HG03060 (cell line): ENCODE data around the gene MCM5.
"Not testable (repeated sequence)": the region's sequence is repeated elsewhere in the genome, so short reads cannot be mapped to it uniquely, and the experiment has no call there.

ENCODE experiments used
- ATAC-seq: cut with Tn5 transposase; IDR thresholded peaks from one replicate; pipeline ENCODE4 v1.9.1; 2021; ENCODE audit warnings: low read depth, moderate number of reproducible peaks; ENCODE audit not compliant: unreplicated experiment

MCM5 gene

GRCh38 chr22:35467681-35468434, 67.9 kb downstream of the MCM5 start:
- no peak for ATAC-seq

GRCh38 chr22:35470903-35471321, 71.0 kb downstream of the MCM5 start:
- no peak for ATAC-seq

DNA sequence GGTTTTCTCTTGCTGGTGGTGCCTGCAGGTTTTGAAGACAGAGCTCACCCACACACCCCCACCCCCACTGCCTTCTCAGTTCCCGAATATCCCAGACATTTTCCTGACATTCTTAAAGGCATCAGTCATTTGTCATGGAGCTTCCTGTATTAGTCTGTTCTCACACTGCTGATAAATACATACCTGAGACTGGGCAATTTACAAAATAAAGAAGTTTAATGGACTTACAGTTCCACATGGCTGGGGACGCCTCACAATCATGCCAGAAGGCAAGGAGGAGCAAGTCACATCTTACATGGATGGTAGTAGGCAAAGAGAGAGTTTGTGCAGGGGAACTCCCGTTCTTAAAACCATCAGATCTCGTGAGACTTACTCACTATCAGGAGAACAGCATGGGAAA, 71.6 kb downstream of the MCM5 start:
- ATAC-seq = not testable (repeated sequence)

GRCh38 chr22:35472488-35472887, 72.5 kb downstream of the MCM5 start:
- ATAC-seq = no peak

GRCh38 chr22:35473971-35474370, 74.0 kb downstream of the MCM5 start:
- ATAC-seq = no peak
